Psoas muscle (tissue), 8 donors: ENCODE measurements around the gene RAI14. TPM values are rescaled to one million over a fixed set of nuclear protein-coding genes. Genes with fewer than 3 reads are reported as not detected.

Experiments used
- ATAC-seq, 4 donors: fragments of 200-7000 bp; cut with Tn5 transposase; one replicate each; pipeline ENCODE4 v1.9.1; 2020; ENCODE audit warnings: moderate library complexity in 3 of 4, mild to moderate bottlenecking in 2 of 4
- DNase-seq, 2 donors: peaks; one replicate each; pipeline ENCODE4 v3.0.0-alpha.2; 2020
- H3K27ac ChIP-seq: fragments of 200-600 bp; one replicate; pipeline ENCODE4 v1.8.0; 2022
- H3K27me3 ChIP-seq, 3 donors: fragments of 200-600 bp in 1 of 3; one replicate each; pipeline versions ENCODE4 v1.6.1 to v1.8.0; 2013 to 2022; ENCODE audit warnings: low read length in 2 of 3, mild to moderate bottlenecking in 2 of 3, moderate library complexity in 1 of 3; ENCODE audit not compliant: insufficient read depth in 3 of 3
- H3K36me3 ChIP-seq, 2 donors: fragments of 200-600 bp in 1 of 2; one replicate each; pipeline versions ENCODE4 v1.6.1 to v1.8.0; 2013 to 2022; ENCODE audit warnings: low read depth in 1 of 2, mild to moderate bottlenecking in 1 of 2, moderate library complexity in 1 of 2; ENCODE audit not compliant: insufficient read depth in 1 of 2
- H3K4me1 ChIP-seq: fragments of 200-600 bp; one replicate; pipeline ENCODE4 v1.8.0; 2022
- H3K4me3 ChIP-seq: fragments of 200-600 bp; one replicate; pipeline ENCODE4 v1.8.0; 2022; ENCODE audit warnings: mild to moderate bottlenecking
- H3K9me3 ChIP-seq: fragments of 200-600 bp; one replicate; pipeline ENCODE4 v1.8.0; 2022
- WGBS, 3 donors: extraction: QIAGEN DNeasy Blood & Tissue Kit; methylation state at CpG; one replicate each; pipeline versions ENCODE4 v1.1.6 to v1.1.7; 2013; 5-methylcytosine and 5-hydroxymethylcytosine counted together
- intact Hi-C, 2 donors: fragments of 100-400 bp; cut with DNase I; formaldehyde crosslinking; loops; one replicate each; pipeline versions ENCODE4 v1.11.0 to v1.14.2; 2022
- polyA plus RNA-seq, 3 donors: library from polyadenylated mRNA; stranded (reverse); fragments of 200-250 nt; gene quantifications; one replicate each; pipeline ENCODE4 v1.2.3, GENCODE V29; 2013
- total RNA-seq, 4 donors: library from RNA; stranded (reverse); fragmentation: NEBNext Ultra II Directional in 2 of 4; extraction: Animal tissue kit (Norgen Biotek cat#: 25700) in 2 of 4; gene quantifications; one replicate each; pipeline versions ENCODE4 v1.2.1 to v1.2.4, GENCODE V29; 2021 to 2023
- TF ChIP-seq, protein P1 (sequence below): fragments of 200-600 bp; IDR thresholded peaks from one replicate; pipeline ENCODE4 v1.8.0; 2022; ENCODE audit warnings: antibody characterized with exemption
- donor health status: healthy with polysubstance abuse.
- donor health status: DM: no; HTN: no; CAD: no; lungs with moderate emphysema.
- donor health status: Bipolar disorder and iron deficiency.
- donor health status: healthy.
- donor health status: DM: yes; HTN: yes; CAD: no.
- donor health status: DM: no; HTN: no; CAD: no.
- donor health status: DM: no; HTN: no; CAD: no.
- donor health status: DM: yes; HTN: yes; CAD: no.

The RAI14 gene
- total and polyA plus RNA-seq, 7 donors = 0.69 to 4.3 (median 2.1) TPM

DNA sequence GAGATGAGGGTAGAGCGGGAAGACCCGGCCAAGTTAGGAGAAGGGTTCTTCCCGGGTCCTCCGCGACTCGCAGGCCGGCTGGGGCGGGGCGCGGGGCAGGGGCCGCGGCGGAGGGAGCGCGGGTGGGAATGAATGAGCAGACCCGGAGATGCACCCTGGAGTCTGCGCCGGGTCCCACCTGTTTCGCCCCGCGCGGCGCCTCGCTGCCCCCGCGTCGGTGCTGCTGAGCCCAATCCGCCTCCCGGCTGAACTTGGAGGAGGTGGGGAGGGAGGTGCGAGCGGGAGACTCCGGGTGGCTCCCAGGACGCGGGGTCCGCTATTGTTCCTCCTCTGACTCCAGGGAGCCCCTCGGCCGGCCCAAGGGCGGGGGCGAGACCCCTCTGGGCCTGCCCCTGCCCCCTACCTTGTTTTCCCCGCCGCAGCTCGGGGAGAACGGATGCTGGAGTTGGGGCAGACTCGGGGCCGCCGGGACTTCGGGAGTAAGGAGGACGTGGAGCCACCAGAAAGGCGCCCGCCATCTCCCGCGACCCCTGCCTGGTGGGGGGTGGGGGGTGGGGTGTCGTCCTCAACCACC is 659 bp downstream of the RAI14 start:
- TF ChIP-seq, protein P1, sequence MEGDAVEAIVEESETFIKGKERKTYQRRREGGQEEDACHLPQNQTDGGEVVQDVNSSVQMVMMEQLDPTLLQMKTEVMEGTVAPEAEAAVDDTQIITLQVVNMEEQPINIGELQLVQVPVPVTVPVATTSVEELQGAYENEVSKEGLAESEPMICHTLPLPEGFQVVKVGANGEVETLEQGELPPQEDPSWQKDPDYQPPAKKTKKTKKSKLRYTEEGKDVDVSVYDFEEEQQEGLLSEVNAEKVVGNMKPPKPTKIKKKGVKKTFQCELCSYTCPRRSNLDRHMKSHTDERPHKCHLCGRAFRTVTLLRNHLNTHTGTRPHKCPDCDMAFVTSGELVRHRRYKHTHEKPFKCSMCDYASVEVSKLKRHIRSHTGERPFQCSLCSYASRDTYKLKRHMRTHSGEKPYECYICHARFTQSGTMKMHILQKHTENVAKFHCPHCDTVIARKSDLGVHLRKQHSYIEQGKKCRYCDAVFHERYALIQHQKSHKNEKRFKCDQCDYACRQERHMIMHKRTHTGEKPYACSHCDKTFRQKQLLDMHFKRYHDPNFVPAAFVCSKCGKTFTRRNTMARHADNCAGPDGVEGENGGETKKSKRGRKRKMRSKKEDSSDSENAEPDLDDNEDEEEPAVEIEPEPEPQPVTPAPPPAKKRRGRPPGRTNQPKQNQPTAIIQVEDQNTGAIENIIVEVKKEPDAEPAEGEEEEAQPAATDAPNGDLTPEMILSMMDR = no peak
- peak overlapping the region; percentile 56 for H3K27ac ChIP-seq
- ATAC-seq (peak in 2 of 4 donors; percentile 12 to 37), DNase-seq (peak in 1 of 2 donors; percentile 22)
- intact Hi-C loops = loop anchor here in 1 of 2 donors (2.0 kb wide), 1 partner anchor 238 kb away; no protein-coding TSS in a partner anchor
- H3K4me1 ChIP-seq = peaks cover 4% of the 10 kb centered on the region
- H3K36me3 ChIP-seq = no peaks in the 10 kb centered on the region
- H3K4me3 ChIP-seq = peak overlapping the region; percentile 79
- 0 to 2% (median 0%) methylated on average over 27 to 53 of the region's 53 CpGs for WGBS, 3 donors
- no peaks in the 10 kb centered on the region for H3K9me3 ChIP-seq
- H3K27me3 ChIP-seq = peaks cover 0 to 58% (median 5%) of the 10 kb centered on the region in 3 donors

- DNase-seq (peak; percentile 26 to 56), ATAC-seq (peak in 1 of 4 donors; percentile 15)
- Histone ChIP-seq H3K9me3 (no peaks in the 10 kb centered on the region), H3K4me1 (peaks cover 4% of the 10 kb centered on the region), H3K4me3 (peak overlapping the region; percentile 79), H3K27ac (no peak overlapping the region), H3K36me3 (no peaks in the 10 kb centered on the region), H3K27me3 (peaks cover 0 to 58% (median 5%) of the 10 kb centered on the region in 3 donors)
- TF ChIP-seq, protein P1 = no peak
- intact Hi-C loops = loop anchor here in 1 of 2 donors (2.0 kb wide), 1 partner anchor 237 kb away; no protein-coding TSS in a partner anchor
- WGBS, 3 donors = 4 to 6% (median 6%) methylated on average over 28 of the region's 28 CpGs
Observed at GRCh38 chr5:34657274-34657921, 1.3 kb downstream of the RAI14 start.

DNA sequence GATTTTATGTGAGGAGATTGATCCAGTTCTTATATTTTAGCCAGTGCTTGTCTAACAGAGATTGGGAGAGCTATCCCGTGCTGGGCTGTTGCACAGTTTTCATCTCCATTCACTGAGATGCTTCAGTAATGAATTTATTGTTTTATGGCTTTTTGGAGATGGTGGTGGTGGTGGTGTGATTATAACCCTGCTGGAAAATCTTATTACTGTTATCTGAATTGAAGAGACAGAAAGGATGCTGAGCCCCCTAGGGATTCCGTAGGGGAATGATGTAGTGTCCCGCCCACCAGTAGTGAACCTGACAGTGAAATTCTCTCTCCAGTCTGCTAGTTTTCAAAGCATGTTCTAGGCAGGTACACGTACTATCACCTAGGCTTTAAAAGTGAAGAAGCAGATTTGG is 1.9 kb downstream of the RAI14 start:
- Histone ChIP-seq H3K27me3 (peaks cover 0 to 58% (median 5%) of the 10 kb centered on the region in 3 donors), H3K4me1 (peaks cover 4% of the 10 kb centered on the region), H3K36me3 (no peaks in the 10 kb centered on the region), H3K4me3 (peak overlapping the region; percentile 79), H3K27ac (no peak overlapping the region), H3K9me3 (no peaks in the 10 kb centered on the region)
- TF ChIP-seq, protein P1 = no peak
- DNase-seq (no peak), ATAC-seq (no peak)
- intact Hi-C loops = loop anchor here in 1 of 2 donors (2.0 kb wide), 1 partner anchor 237 kb away; no protein-coding TSS in a partner anchor
- WGBS, 3 donors = 55 to 60% (median 59%) methylated on average over 4 of the region's 4 CpGs

- DNase-seq (no peak), ATAC-seq (no peak)
- peaks cover 4% of the 10 kb centered on the region for H3K4me1 ChIP-seq
- H3K9me3 ChIP-seq = no peaks in the 10 kb centered on the region
- no peaks in the 10 kb centered on the region for H3K36me3 ChIP-seq
- H3K27me3 ChIP-seq = peaks cover 0 to 52% (median 5%) of the 10 kb centered on the region in 3 donors
- no peak overlapping the region for H3K27ac ChIP-seq
- intact Hi-C loops = no loop called here
- no peak overlapping the region for H3K4me3 ChIP-seq
- TF ChIP-seq, protein P1 = no peak
- WGBS, 3 donors = 93 to 100% (median 99%) methylated on average over 3 of the region's 3 CpGs
Observed at GRCh38 chr5:34659168-34659567, 3.0 kb downstream of the RAI14 start.
